Liver (tissue), 9 donors: ENCODE results near the gene BCL2L11. TPM values are rescaled to one million over a fixed set of nuclear protein-coding genes. Genes with fewer than 3 reads are reported as not detected.
A peak's percentile ranks its signal among the peaks of the same experiment; 100 is the strongest.

Experiments used
- DNase-seq: peaks from one replicate; pipeline ENCODE4 v3.0.0-alpha.2; 2017; ENCODE audit warnings: low spot score
- H3K27ac ChIP-seq, 2 donors: one replicate each; pipeline ENCODE4 v1.7.0; 2013; ENCODE audit warnings: inconsistent platforms in 2 of 2, low read length in 2 of 2, control low read depth in 1 of 2, low read depth in 1 of 2, mild to moderate bottlenecking in 1 of 2
- H3K27me3 ChIP-seq, 4 donors: one replicate each; pipeline versions ENCODE4 v1.6.1 to v1.7.0; 2013; ENCODE audit warnings: low read length in 3 of 4, inconsistent platforms in 1 of 4, mild to moderate bottlenecking in 1 of 4, moderate library complexity in 1 of 4; ENCODE audit not compliant: control insufficient read depth in 4 of 4, insufficient read depth in 4 of 4
- H3K36me3 ChIP-seq, 4 donors: one replicate each; pipeline versions ENCODE4 v1.6.1 to v1.7.0; 2013; ENCODE audit warnings: low read length in 3 of 4, mild to moderate bottlenecking in 3 of 4, low read depth in 1 of 4, moderate library complexity in 1 of 4; ENCODE audit not compliant: control insufficient read depth in 4 of 4, insufficient read depth in 3 of 4
- H3K4me1 ChIP-seq, 4 donors: one replicate each; pipeline versions ENCODE4 v1.6.1 to v1.7.0; 2013; ENCODE audit warnings: low read length in 3 of 4, mild to moderate bottlenecking in 3 of 4, moderate library complexity in 1 of 4; ENCODE audit not compliant: control insufficient read depth in 4 of 4, insufficient read depth in 4 of 4
- H3K4me3 ChIP-seq, 3 donors: one replicate each; pipeline versions ENCODE4 v1.6.1 to v1.7.0; 2013; ENCODE audit warnings: low read length in 3 of 3, control low read depth in 1 of 3, low read depth in 1 of 3, mild to moderate bottlenecking in 1 of 3
- H3K9ac ChIP-seq, 2 donors: one replicate each; pipeline ENCODE4 v1.7.0; 2013; ENCODE audit warnings: low read length in 2 of 2, mild to moderate bottlenecking in 2 of 2, moderate library complexity in 2 of 2, control low read depth in 1 of 2, low read depth in 1 of 2
- H3K9me3 ChIP-seq, 4 donors: one replicate each; pipeline versions ENCODE4 v1.6.1 to v1.7.0; 2013; ENCODE audit warnings: low read length in 3 of 4; ENCODE audit not compliant: control insufficient read depth in 4 of 4
- CTCF ChIP-seq: fragments of 150-350 bp; IDR thresholded peaks from 2 replicates; pipeline ENCODE4 v1.5.1; 2017; ENCODE audit warnings: improper control_type of control experiment, low read depth, low read length; ENCODE audit not compliant: missing input control
- EGR1 ChIP-seq, 2 donors: IDR thresholded peaks; 2 replicates each; pipeline ENCODE4 v1.6.1; 2016 to 2018; ENCODE audit warnings: antibody characterized with exemption in 2 of 2, low read depth in 2 of 2
- GABPA ChIP-seq, 2 donors: IDR thresholded peaks in 1 of 2; conservative IDR thresholded peaks in 1 of 2; 2 replicates each; pipeline ENCODE4 v1.6.1; 2016; ENCODE audit warnings: antibody characterized with exemption in 2 of 2, mild to moderate bottlenecking in 1 of 2, moderate library complexity in 1 of 2
- HNF4A ChIP-seq, 2 donors: conservative IDR thresholded peaks; 2 replicates each; pipeline ENCODE4 v1.6.1; 2016; ENCODE audit warnings: antibody characterized with exemption in 2 of 2, mild to moderate bottlenecking in 2 of 2
- HNF4G ChIP-seq: IDR thresholded peaks from 2 replicates; pipeline ENCODE4 v1.6.1; 2016; ENCODE audit warnings: antibody characterized with exemption
- JUND ChIP-seq, 2 donors: IDR thresholded peaks; 2 replicates each; pipeline ENCODE4 v1.6.1; 2016; ENCODE audit warnings: antibody characterized with exemption in 2 of 2
- MAX ChIP-seq: IDR thresholded peaks from 2 replicates; pipeline ENCODE4 v1.6.1; 2016; ENCODE audit warnings: antibody characterized with exemption
- NR2F2 ChIP-seq: IDR thresholded peaks from 2 replicates; pipeline ENCODE4 v1.6.1; 2016; ENCODE audit warnings: antibody characterized with exemption
- RAD21 ChIP-seq, 2 donors: IDR thresholded peaks; 2 replicates each; pipeline ENCODE4 v1.6.1; 2016; ENCODE audit warnings: antibody characterized with exemption in 2 of 2, mild to moderate bottlenecking in 2 of 2
- RXRA ChIP-seq, 2 donors: IDR thresholded peaks; 2 replicates each; pipeline ENCODE4 v1.6.1; 2017 to 2018; ENCODE audit warnings: antibody characterized with exemption in 2 of 2, mild to moderate bottlenecking in 1 of 2
- SP1 ChIP-seq: IDR thresholded peaks from 2 replicates; pipeline ENCODE4 v1.6.1; 2018; ENCODE audit warnings: antibody characterized with exemption, mild to moderate bottlenecking
- TAF1 ChIP-seq: conservative IDR thresholded peaks from 2 replicates; pipeline ENCODE4 v1.6.1; 2016; ENCODE audit warnings: antibody characterized with exemption, mild to moderate bottlenecking
- YY1 ChIP-seq: IDR thresholded peaks from 2 replicates; pipeline ENCODE4 v1.6.1; 2016; ENCODE audit warnings: antibody characterized with exemption, mild to moderate bottlenecking
- ZBTB33 ChIP-seq: IDR thresholded peaks from 2 replicates; pipeline ENCODE4 v1.6.1; 2016; ENCODE audit warnings: antibody characterized with exemption
- WGBS: extraction: QIAGEN DNeasy Blood & Tissue Kit; methylation state at CpG from one replicate; pipeline ENCODE4 v1.1.7; 2013; 5-methylcytosine and 5-hydroxymethylcytosine counted together
- polyA plus RNA-seq, 2 donors: library from polyadenylated mRNA; stranded (reverse) in 1 of 2; unstranded in 1 of 2; fragments of 200-250 nt in 1 of 2; fragments of >200 nt in 1 of 2; fragmentation: Nextera tagmentation in 1 of 2; extraction: Ambion mirVana in 1 of 2; gene quantifications; one replicate each; pipeline versions ENCODE4 v1.2.1 to v1.2.3, GENCODE V29; 2013 to 2015
- total RNA-seq, 2 donors: library from RNA; depleted of rRNA; stranded (reverse); fragments of >200 nt; gene quantifications; one replicate each; pipeline ENCODE4 v1.2.3, GENCODE V29; 2014
- TF ChIP-seq, protein P1 (sequence below): IDR thresholded peaks from 2 replicates; pipeline ENCODE4 v1.6.1; 2016; ENCODE audit warnings: antibody characterized with exemption, mild to moderate bottlenecking
- donor health status: healthy.
- donor health status: healthy.
- donor health status: healthy.
- donor health status: healthy.
- donor health status: healthy.

Gene BCL2L11
- total and polyA plus RNA-seq, 4 donors: 5.0 to 19.5 (median 12.2) TPM

DNA sequence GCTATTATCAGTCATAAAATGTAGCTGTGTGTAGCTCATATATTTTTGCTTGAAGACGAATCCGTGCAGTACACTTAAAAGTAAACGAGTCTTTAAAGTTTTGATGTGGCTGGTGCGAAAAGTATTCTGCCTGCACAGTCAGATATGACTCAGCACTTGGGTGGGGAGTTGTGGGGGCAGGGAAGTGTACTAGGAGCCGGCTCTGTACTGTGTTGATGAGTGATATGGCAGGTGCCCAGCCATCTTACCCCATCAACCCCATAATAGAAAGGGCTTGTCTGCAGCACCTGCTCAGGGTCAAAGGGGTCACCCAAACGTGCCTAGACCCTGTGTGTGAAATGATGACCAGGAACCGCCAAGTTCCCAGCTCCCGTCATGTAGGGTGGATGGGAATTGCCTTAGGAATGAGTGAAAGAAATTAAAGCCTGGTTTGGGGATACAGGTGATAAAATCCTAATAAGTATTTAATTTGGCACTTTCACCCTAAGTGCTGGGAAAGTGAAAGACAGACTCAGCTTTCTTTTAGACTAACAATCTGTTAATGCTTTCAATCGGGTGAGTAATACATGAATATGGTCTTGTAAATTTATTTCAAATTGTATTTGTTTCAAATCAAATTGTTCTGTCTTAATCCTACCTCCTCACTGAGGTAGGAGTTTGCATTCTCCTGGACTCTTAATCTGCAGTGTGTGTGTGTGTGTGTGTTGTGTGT lies 48.0 kb downstream of the BCL2L11 start:
- Histone ChIP-seq H3K27ac (peak overlapping the region in 1 of 2 donors; percentile 3), H3K9ac (no peak overlapping the region), H3K36me3 (peaks cover 3 to 31% (median 21%) of the 10 kb centered on the region in 4 donors), H3K4me3 (no peak overlapping the region), H3K4me1 (peaks cover 0 to 2% (median 0%) of the 10 kb centered on the region in 4 donors), H3K9me3 (no peaks in the 10 kb centered on the region), H3K27me3 (no peaks in the 10 kb centered on the region)
- WGBS: 45% methylated on average over 9 of the region's 9 CpGs
- peak; percentile 79 for DNase-seq
- no peak for TF ChIP-seq TAF1
- TF ChIP-seq ZBTB33: no peak
- TF ChIP-seq HNF4A (conservative IDR thresholded peaks at IDR 0.05): no peak
- no peak for TF ChIP-seq JUND (IDR thresholded peaks at IDR 0.05)
- TF ChIP-seq RAD21 (IDR thresholded peaks at IDR 0.05): no peak
- no peak for TF ChIP-seq MAX
- TF ChIP-seq RXRA (IDR thresholded peaks at IDR 0.05): no peak
- no peak for TF ChIP-seq NR2F2

- 70% methylated on average over 2 of the region's 2 CpGs for WGBS
- peaks cover 3 to 28% (median 18%) of the 10 kb centered on the region in 4 donors for H3K36me3 ChIP-seq
- H3K27me3 ChIP-seq: no peaks in the 10 kb centered on the region
- H3K4me1 ChIP-seq: peaks cover 0 to 2% (median 0%) of the 10 kb centered on the region in 4 donors
- H3K9ac ChIP-seq: no peak overlapping the region
- TF ChIP-seq, protein P1, sequence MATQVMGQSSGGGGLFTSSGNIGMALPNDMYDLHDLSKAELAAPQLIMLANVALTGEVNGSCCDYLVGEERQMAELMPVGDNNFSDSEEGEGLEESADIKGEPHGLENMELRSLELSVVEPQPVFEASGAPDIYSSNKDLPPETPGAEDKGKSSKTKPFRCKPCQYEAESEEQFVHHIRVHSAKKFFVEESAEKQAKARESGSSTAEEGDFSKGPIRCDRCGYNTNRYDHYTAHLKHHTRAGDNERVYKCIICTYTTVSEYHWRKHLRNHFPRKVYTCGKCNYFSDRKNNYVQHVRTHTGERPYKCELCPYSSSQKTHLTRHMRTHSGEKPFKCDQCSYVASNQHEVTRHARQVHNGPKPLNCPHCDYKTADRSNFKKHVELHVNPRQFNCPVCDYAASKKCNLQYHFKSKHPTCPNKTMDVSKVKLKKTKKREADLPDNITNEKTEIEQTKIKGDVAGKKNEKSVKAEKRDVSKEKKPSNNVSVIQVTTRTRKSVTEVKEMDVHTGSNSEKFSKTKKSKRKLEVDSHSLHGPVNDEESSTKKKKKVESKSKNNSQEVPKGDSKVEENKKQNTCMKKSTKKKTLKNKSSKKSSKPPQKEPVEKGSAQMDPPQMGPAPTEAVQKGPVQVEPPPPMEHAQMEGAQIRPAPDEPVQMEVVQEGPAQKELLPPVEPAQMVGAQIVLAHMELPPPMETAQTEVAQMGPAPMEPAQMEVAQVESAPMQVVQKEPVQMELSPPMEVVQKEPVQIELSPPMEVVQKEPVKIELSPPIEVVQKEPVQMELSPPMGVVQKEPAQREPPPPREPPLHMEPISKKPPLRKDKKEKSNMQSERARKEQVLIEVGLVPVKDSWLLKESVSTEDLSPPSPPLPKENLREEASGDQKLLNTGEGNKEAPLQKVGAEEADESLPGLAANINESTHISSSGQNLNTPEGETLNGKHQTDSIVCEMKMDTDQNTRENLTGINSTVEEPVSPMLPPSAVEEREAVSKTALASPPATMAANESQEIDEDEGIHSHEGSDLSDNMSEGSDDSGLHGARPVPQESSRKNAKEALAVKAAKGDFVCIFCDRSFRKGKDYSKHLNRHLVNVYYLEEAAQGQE: no peak
- no peak for TF ChIP-seq RAD21 (IDR thresholded peaks at IDR 0.05)
- TF ChIP-seq SP1: no peak
- no peak for TF ChIP-seq TAF1
- TF ChIP-seq NR2F2: no peak
- no peak for TF ChIP-seq YY1
- no peak for TF ChIP-seq CTCF
- TF ChIP-seq HNF4G: no peak
- TF ChIP-seq JUND (IDR thresholded peaks at IDR 0.05): no peak
- TF ChIP-seq ZBTB33: no peak
- TF ChIP-seq EGR1 (IDR thresholded peaks at IDR 0.05; ENCODE audit: low read depth in 2 of 2): no peak
- no peak for TF ChIP-seq GABPA (IDR thresholded peaks at IDR 0.05 in 1 of 2, conservative IDR thresholded peaks at IDR 0.05 in 1 of 2)
- no peak overlapping the region for H3K4me3 ChIP-seq
- H3K9me3 ChIP-seq: no peaks in the 10 kb centered on the region
- no peak overlapping the region for H3K27ac ChIP-seq
- DNase-seq: no peak
These were observed 48.6 kb downstream of the BCL2L11 start for GRCh38 chr2:111169268-111169667.
